GM18520 (cell line): ENCODE results near the gene PACS2.

ENCODE experiments used
- ATAC-seq: cut with Tn5 transposase; IDR thresholded peaks from one replicate; pipeline ENCODE4 v1.9.1; 2021; ENCODE audit not compliant: unreplicated experiment

Gene PACS2

GRCh38 chr14:105437723-105438500 is 123.4 kb downstream of the PACS2 start:
- no peak for ATAC-seq

GRCh38 chr14:105439179-105439578 is 124.6 kb downstream of the PACS2 start:
- ATAC-seq = no peak

- ATAC-seq = no peak
Measured at GRCh38 chr14:105439710-105440553, 125.4 kb downstream of the PACS2 start.

GRCh38 chr14:105440554-105440900 is 126.0 kb downstream of the PACS2 start:
- ATAC-seq = no peak

- ATAC-seq = no peak
Measured at GRCh38 chr14:105440992-105441391, 126.4 kb downstream of the PACS2 start.

- ATAC-seq = no peak
Measured at GRCh38 chr14:105442125-105442524, 127.6 kb downstream of the PACS2 start.

GRCh38 chr14:105442834-105443233 is 128.3 kb downstream of the PACS2 start:
- ATAC-seq = no peak

- ATAC-seq = no peak
Measured at GRCh38 chr14:105444859-105445258, 130.3 kb downstream of the PACS2 start.

- ATAC-seq = no peak
Measured at GRCh38 chr14:105445290-105445689, 130.7 kb downstream of the PACS2 start.

GRCh38 chr14:105445901-105446845 is 131.6 kb downstream of the PACS2 start:
- ATAC-seq = no peak

- no peak for ATAC-seq
Measured at GRCh38 chr14:105446971-105447370, 132.4 kb downstream of the PACS2 start.
